Esophagus (tissue), 2 donors: Measurements from ENCODE around the gene NEDD9. TPM values are rescaled to one million over a fixed set of nuclear protein-coding genes. Genes with fewer than 3 reads are reported as not detected.

Experiments used
- H3K27ac ChIP-seq, 2 donors: one replicate each; pipeline ENCODE4 v1.5.1; 2013; ENCODE audit warnings: low read depth in 2 of 2, mild to moderate bottlenecking in 2 of 2, inconsistent platforms in 1 of 2, low read length in 1 of 2, moderate library complexity in 1 of 2
- H3K27me3 ChIP-seq, 2 donors: one replicate each; pipeline ENCODE4 v1.6.1; 2013; ENCODE audit warnings: low read length in 2 of 2, control low read depth in 1 of 2, mild to moderate bottlenecking in 1 of 2; ENCODE audit not compliant: insufficient read depth in 2 of 2, control insufficient read depth in 1 of 2
- H3K36me3 ChIP-seq, 2 donors: one replicate each; pipeline ENCODE4 v1.6.1; 2013; ENCODE audit warnings: low read length in 1 of 2; ENCODE audit not compliant: control insufficient read depth in 2 of 2, insufficient read depth in 2 of 2
- H3K4me1 ChIP-seq, 2 donors: one replicate each; pipeline ENCODE4 v1.6.1; 2013; ENCODE audit warnings: low read length in 1 of 2; ENCODE audit not compliant: control insufficient read depth in 2 of 2, insufficient read depth in 2 of 2
- H3K4me3 ChIP-seq, 2 donors: one replicate each; pipeline ENCODE4 v1.5.1; 2013; ENCODE audit warnings: low read length in 2 of 2, mild to moderate bottlenecking in 2 of 2, low read depth in 1 of 2, moderate library complexity in 1 of 2
- H3K9me3 ChIP-seq, 2 donors: one replicate each; pipeline ENCODE4 v1.6.1; 2013; ENCODE audit warnings: mild to moderate bottlenecking in 2 of 2, low read depth in 1 of 2, low read length in 1 of 2, moderate library complexity in 1 of 2; ENCODE audit not compliant: control insufficient read depth in 2 of 2, insufficient read depth in 1 of 2
- WGBS, 2 donors: extraction: QIAGEN DNeasy Blood & Tissue Kit; methylation state at CpG; one replicate each; pipeline ENCODE4 v1.1.7; 2013; 5-methylcytosine and 5-hydroxymethylcytosine counted together
- polyA plus RNA-seq, 2 donors: library from polyadenylated mRNA; stranded (reverse); fragments of 200-250 nt; gene quantifications; one replicate each; pipeline ENCODE4 v1.2.3, GENCODE V29; 2013
- donor health status: healthy with polysubstance abuse.
- donor health status: Bipolar disorder and iron deficiency.

NEDD9 gene
- polyA plus RNA-seq, 2 donors = 1.6 to 2.1 TPM

- H3K4me1 ChIP-seq = no peaks in the 10 kb centered on the region
- no peaks in the 10 kb centered on the region for H3K27me3 ChIP-seq
- H3K36me3 ChIP-seq = no peaks in the 10 kb centered on the region
- no peaks in the 10 kb centered on the region for H3K9me3 ChIP-seq
- H3K4me3 ChIP-seq = peak overlapping the region in 1 of 2 donors; percentile 5
- peak overlapping the region in 1 of 2 donors; percentile 41 for H3K27ac ChIP-seq
- 36% methylated on average over 5 of the region's 5 CpGs for WGBS, 2 donors
These were observed 2.8 kb downstream of the NEDD9 start for GRCh38 chr6:11229655-11230046.

GRCh38 chr6:11228935-11229654, 3.4 kb downstream of the NEDD9 start:
- 31 to 35% methylated on average over 19 to 20 of the region's 20 CpGs for WGBS, 2 donors
- Histone ChIP-seq H3K4me3 (peak overlapping the region; percentile 5 to 16), H3K4me1 (peaks cover 0 to 2% of the 10 kb centered on the region in 2 donors)

GRCh38 chr6:11227698-11228097, 4.8 kb downstream of the NEDD9 start:
- no peak overlapping the region for H3K4me3 ChIP-seq
- peaks cover 0 to 3% of the 10 kb centered on the region in 2 donors for H3K4me1 ChIP-seq
- H3K9me3 ChIP-seq = no peaks in the 10 kb centered on the region
- WGBS, 2 donors = 74 to 82% methylated on average over 5 of the region's 5 CpGs
- H3K27me3 ChIP-seq = no peaks in the 10 kb centered on the region
- no peak overlapping the region for H3K27ac ChIP-seq
- H3K36me3 ChIP-seq = no peaks in the 10 kb centered on the region

More at GRCh38 chr6:11228935-11229654, 3.4 kb downstream of the NEDD9 start:
- Histone ChIP-seq H3K27ac (peak overlapping the region; percentile 7 to 58), H3K9me3 (no peaks in the 10 kb centered on the region), H3K36me3 (no peaks in the 10 kb centered on the region), H3K27me3 (no peaks in the 10 kb centered on the region)

DNA sequence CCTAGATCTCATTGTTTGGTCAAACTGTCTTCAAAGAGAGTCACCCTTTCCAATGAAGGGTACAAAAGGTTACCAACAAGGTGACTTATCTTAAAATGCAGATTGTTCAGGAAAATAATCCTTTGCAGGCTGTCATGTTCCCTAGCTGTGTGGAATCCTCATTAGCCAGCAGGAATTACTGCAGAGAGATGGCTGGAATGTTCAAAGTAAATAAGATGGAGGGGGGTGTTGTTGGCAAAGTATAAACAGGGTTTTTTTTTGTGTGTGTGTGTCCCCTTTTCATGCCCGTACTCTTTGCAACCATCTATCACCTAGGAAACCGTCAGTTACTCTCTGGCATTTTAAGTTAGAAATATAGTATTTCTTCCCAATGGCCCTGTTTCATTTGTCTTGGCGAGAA, 6.5 kb downstream of the NEDD9 start:
- Histone ChIP-seq H3K4me3 (no peak overlapping the region), H3K4me1 (peaks cover 0 to 3% of the 10 kb centered on the region in 2 donors), H3K9me3 (no peaks in the 10 kb centered on the region), H3K36me3 (no peaks in the 10 kb centered on the region), H3K27me3 (no peaks in the 10 kb centered on the region), H3K27ac (no peak overlapping the region)
- WGBS, 2 donors = 88 to 90% methylated on average over 3 of the region's 3 CpGs

GRCh38 chr6:11224966-11225463, 7.5 kb downstream of the NEDD9 start:
- H3K9me3 ChIP-seq = no peaks in the 10 kb centered on the region
- peaks cover 0 to 3% of the 10 kb centered on the region in 2 donors for H3K4me1 ChIP-seq
- no peaks in the 10 kb centered on the region for H3K36me3 ChIP-seq
- no peaks in the 10 kb centered on the region for H3K27me3 ChIP-seq
- 72 to 77% methylated on average over 4 of the region's 4 CpGs for WGBS, 2 donors
- peak overlapping the region in 1 of 2 donors; percentile 47 for H3K27ac ChIP-seq
- H3K4me3 ChIP-seq = no peak overlapping the region

GRCh38 chr6:11224252-11224965, 8.1 kb downstream of the NEDD9 start:
- H3K4me3 ChIP-seq = no peak overlapping the region
- no peaks in the 10 kb centered on the region for H3K36me3 ChIP-seq
- 66 to 68% methylated on average over 9 of the region's 9 CpGs for WGBS, 2 donors
- no peaks in the 10 kb centered on the region for H3K9me3 ChIP-seq
- peaks cover 0 to 3% of the 10 kb centered on the region in 2 donors for H3K4me1 ChIP-seq
- peak overlapping the region; percentile 20 to 47 for H3K27ac ChIP-seq
- H3K27me3 ChIP-seq = no peaks in the 10 kb centered on the region

- 54 to 67% methylated on average over 5 of the region's 5 CpGs for WGBS, 2 donors
- peak overlapping the region in 1 of 2 donors; percentile 18 for H3K27ac ChIP-seq
- H3K4me3 ChIP-seq = no peak overlapping the region
- H3K4me1 ChIP-seq = peaks cover 0 to 3% of the 10 kb centered on the region in 2 donors
- no peaks in the 10 kb centered on the region for H3K27me3 ChIP-seq
- H3K9me3 ChIP-seq = no peaks in the 10 kb centered on the region
- no peaks in the 10 kb centered on the region for H3K36me3 ChIP-seq
These were observed 9.1 kb downstream of the NEDD9 start for GRCh38 chr6:11223286-11223864.

DNA sequence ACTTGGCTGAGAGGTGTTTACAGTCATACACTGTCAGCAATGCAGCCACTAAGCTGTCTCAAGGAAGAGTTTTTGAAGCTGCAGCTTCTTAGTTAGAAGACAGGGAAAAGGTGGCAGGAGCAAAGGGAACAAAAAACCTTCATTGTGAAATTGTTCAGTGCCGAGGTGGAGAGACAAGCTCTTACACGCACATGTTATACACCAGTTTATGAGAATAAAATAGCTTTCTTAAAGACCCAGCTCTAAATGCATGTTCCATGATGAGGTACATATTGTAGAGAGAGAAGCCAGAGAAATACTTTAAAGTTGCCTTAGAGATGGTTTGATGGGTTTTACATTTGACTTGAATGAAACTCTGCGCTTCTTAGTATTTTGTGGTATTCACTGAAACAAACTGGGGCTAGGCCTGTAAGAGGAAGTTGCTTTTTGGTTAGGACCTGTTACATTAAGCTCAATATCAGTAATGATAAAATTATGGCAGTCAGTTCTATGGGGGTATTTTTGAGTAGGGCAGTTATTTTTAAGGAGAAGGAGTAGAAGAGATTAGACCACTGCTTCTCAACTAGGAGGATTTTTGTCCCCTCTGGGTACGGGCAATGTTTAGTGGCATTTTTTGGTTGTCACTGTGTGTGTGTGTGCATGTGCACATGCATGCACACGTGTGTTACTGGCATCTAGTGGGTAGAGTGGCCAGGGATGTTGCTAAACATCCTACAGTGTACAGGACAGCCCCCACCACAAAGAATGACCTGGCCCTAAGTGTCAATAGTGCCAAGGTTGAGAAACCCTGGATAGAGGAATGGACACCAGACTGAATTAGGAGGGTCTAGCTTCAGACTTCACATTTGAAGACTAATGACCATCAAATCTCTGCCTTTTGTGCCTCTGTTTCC, 9.8 kb downstream of the NEDD9 start:
- Histone ChIP-seq H3K36me3 (no peaks in the 10 kb centered on the region), H3K27ac (peak overlapping the region; percentile 27 to 37)
- WGBS, 2 donors = 46 to 60% methylated on average over 5 of the region's 5 CpGs

More for the DNA sequence above, 9.8 kb downstream of the NEDD9 start:
- Histone ChIP-seq H3K4me1 (peaks cover 0 to 3% of the 10 kb centered on the region in 2 donors), H3K27me3 (no peaks in the 10 kb centered on the region), H3K9me3 (no peaks in the 10 kb centered on the region), H3K4me3 (no peak overlapping the region)
